GM18498 (cell line): ENCODE results near the gene RPL10A.
"Not testable (repeated sequence)": the region's sequence is repeated elsewhere in the genome, so short reads cannot be mapped to it uniquely, and the experiment has no call there.

ENCODE experiments used
- ATAC-seq: cut with Tn5 transposase; IDR thresholded peaks from one replicate; pipeline ENCODE4 v1.9.1; 2021; ENCODE audit warnings: mild to moderate bottlenecking, moderate library complexity; ENCODE audit not compliant: unreplicated experiment

The RPL10A gene

DNA sequence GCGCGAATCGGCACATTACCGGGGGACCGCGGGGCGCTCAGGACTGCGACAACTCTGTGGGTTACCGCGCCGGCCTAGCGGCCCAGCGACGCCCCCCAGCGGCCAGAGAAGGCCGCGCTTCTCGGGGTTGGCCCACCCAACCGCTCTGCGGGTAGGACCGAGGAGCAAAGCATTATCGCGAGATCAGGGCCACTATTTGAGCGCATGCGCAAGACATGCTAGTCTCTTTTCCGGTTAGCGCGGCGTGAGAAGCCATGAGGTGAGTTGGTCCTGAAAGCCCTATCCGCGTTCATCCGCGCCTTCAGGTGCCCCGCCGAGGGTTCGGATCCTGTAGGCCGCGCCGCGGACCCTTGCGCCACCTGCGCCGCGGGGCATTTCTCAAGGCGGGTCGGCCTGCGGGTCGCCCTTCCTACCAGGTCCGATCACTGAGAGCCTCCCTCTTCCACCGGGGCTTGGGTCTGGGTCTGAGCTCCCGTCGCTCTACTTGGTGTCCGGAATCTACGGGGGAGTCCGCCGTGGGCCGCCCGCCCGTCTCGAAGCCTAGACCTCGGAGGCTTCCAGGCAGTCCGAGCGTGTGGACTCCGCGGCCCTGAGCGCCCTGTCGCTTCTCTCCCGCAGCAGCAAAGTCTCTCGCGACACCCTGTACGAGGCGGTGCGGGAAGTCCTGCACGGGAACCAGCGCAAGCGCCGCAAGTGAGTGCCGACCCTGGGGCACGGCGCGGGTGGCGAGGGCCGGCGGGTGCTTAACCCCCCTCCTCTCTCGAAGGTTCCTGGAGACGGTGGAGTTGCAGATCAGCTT, at the start of gene RPL10A:
RPL10A (plus strand) TSS at position 221 of the 799 bp plus-strand sequence; CDS start at position 255, 34 bp downstream.
- ATAC-seq: peak; percentile 84

DNA sequence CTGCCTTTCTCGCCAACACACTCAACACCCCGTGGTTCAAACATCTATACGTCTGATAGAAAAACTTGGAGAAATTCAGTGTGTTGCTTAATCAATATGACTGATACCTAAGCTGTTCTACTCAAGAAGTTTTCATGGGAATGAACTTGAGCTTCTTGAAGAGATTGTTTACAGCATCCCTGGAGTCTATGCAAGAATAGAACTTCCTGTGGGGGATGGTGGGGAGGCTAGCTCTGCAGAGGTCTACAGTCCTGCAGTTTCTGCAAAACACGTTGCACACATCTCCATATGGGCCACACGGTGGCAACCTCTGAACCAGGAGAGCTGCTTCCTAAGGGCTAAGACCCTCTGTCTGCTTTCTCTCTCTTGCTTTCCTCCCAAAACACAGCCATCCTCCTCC, 48.8 kb upstream of the RPL10A start:
- no peak for ATAC-seq

GRCh38 chr6:35419961-35420360, 48.2 kb upstream of the RPL10A start:
- ATAC-seq: no peak

- no peak for ATAC-seq
Measured at GRCh38 chr6:35425284-35425683, 42.9 kb upstream of the RPL10A start.

DNA sequence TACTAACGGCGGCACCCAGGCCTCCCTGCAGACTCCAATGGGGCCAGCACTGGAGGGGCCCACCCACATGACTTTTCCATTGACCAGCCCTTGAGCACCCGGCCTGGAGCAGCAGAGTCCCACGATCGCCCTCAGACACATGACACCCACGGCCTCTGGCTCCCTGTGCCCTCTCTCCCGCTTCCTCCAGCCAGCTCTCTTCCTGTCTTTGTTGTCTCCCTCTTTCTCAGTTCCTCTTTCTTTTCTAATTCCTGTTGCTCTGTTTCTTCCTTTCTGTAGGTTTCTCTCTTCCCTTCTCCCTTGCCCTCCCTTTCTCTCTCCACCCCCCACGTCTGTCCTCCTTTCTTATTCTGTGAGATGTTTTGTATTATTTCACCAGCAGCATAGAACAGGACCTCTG, 42.1 kb upstream of the RPL10A start:
- no peak for ATAC-seq

- ATAC-seq: no peak
Measured at GRCh38 chr6:35427435-35427834, 40.8 kb upstream of the RPL10A start.

DNA sequence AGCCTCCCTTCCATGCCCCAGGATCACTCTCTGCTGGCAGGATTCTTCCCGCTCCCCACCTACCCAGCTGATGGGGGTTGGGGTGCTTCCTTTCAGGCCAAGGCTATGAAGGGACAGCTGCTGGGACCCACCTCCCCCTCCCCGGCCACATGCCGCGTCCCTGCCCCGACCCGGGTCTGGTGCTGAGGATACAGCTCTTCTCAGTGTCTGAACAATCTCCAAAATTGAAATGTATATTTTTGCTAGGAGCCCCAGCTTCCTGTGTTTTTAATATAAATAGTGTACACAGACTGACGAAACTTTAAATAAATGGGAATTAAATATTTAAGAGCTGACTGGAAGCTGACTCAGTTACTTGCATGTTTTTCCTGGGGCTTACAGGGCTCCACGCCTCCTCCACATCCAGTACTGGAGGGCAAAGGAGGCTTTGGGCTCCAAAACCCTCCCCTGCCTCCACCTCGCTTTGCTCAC, 40.3 kb upstream of the RPL10A start:
- ATAC-seq: no peak

GRCh38 chr6:35428421-35429149, 39.6 kb upstream of the RPL10A start:
- ATAC-seq: no peak

- no peak for ATAC-seq
Measured at GRCh38 chr6:35429463-35429862, 38.7 kb upstream of the RPL10A start.

DNA sequence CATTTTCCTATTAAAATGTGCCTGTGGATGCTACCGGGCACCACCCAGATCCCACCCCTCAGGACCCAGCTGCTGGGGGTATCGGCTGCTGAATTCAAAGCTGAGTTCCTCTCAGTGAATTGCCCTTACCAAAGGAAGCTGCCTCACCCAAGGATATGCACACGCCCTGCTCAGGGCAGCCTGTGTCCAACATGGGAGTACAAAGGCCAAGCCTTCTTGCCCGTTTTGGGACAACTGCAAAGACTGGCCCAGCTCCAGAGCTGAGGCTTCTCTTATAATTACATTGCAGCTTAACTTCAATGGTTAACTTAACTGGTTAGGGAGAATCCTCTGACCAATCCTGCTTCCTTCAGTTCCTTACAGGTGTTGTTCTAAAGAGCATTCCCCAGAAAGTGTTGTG, 35.9 kb upstream of the RPL10A start:
- ATAC-seq: no peak

- ATAC-seq: not testable (repeated sequence)
Measured at GRCh38 chr6:35432702-35433101, 35.5 kb upstream of the RPL10A start.

GRCh38 chr6:35435074-35435837, 32.9 kb upstream of the RPL10A start:
- ATAC-seq: no peak

GRCh38 chr6:35436071-35436857, 31.9 kb upstream of the RPL10A start:
- no peak for ATAC-seq

- not testable (repeated sequence) for ATAC-seq
Measured at GRCh38 chr6:35438378-35439065, 29.7 kb upstream of the RPL10A start.

- ATAC-seq: no peak
Measured at GRCh38 chr6:35439308-35439707, 28.9 kb upstream of the RPL10A start.

DNA sequence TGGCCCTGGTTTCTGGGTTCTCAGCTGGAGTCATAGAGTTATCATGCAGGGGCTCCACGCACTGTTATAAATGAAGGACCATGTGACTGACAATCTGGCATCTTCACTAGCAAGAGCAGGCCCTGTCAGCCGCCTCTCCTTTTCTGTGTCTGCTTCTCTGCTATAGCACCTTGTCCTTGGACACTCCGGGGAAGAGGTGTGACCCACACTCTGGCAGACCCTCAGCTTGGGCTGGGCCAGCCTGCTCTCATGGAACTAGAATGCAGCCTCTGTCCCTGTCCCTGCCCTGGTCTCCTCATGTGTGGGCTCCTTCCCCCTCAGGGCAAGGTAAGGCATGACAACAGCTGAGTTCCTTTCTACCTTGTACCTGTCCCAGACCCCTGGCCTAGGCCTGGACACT, 27.0 kb upstream of the RPL10A start:
- ATAC-seq: no peak

- ATAC-seq: no peak
Measured at GRCh38 chr6:35441642-35442041, 26.6 kb upstream of the RPL10A start.

- no peak for ATAC-seq
Measured at GRCh38 chr6:35442693-35443092, 25.5 kb upstream of the RPL10A start.

GRCh38 chr6:35443341-35444030, 24.7 kb upstream of the RPL10A start:
- ATAC-seq: no peak
